GM23338 (cell line): ENCODE data around the gene LIPH. TPM values are rescaled to one million over a fixed set of nuclear protein-coding genes. Genes with fewer than 3 reads are reported as not detected.

Source experiments
- ATAC-seq: fragments of 200-7000 bp; cut with Tn5 transposase; 3 replicates; pipeline ENCODE4 v1.9.1; 2020
- DNase-seq: peaks from one replicate; pipeline ENCODE4 v3.0.0-alpha.2; 2015; ENCODE audit warnings: low spot score
- H2AFZ ChIP-seq: fragments of 200-600 bp; sonication (generic); 2 replicates; pipeline ENCODE4 v1.8.0; 2016; ENCODE audit warnings: antibody characterized with exemption, mild to moderate bottlenecking, moderate library complexity
- H3F3A ChIP-seq: fragments of 200-600 bp; sonication (generic); replicated peaks from 2 replicates; pipeline ENCODE4 v1.8.0; 2017; ENCODE audit warnings: antibody characterized with exemption, mixed run types, low read depth
- H3K27ac ChIP-seq: fragments of 200-600 bp; sonication (generic); 2 replicates; pipeline ENCODE4 v1.6.1; 2016; ENCODE audit warnings: low read depth
- H3K27me3 ChIP-seq: fragments of 200-600 bp; sonication (generic); 2 replicates; pipeline ENCODE4 v1.8.0; 2016; ENCODE audit warnings: mild to moderate bottlenecking, mixed run types, moderate library complexity; ENCODE audit not compliant: insufficient read depth
- H3K36me3 ChIP-seq: fragments of 200-600 bp; sonication (generic); 2 replicates; pipeline ENCODE4 v1.8.0; 2016; ENCODE audit warnings: mild to moderate bottlenecking; ENCODE audit not compliant: insufficient read depth
- H3K4me1 ChIP-seq: fragments of 200-600 bp; sonication (generic); 2 replicates; pipeline ENCODE4 v1.8.0; 2016; ENCODE audit warnings: mild to moderate bottlenecking, moderate library complexity; ENCODE audit not compliant: insufficient read depth
- H3K4me2 ChIP-seq: fragments of 200-600 bp; sonication (generic); 2 replicates; pipeline ENCODE4 v1.7.1; 2017; ENCODE audit warnings: mixed run types
- H3K4me3 ChIP-seq: fragments of 200-600 bp; sonication (generic); 2 replicates; pipeline ENCODE4 v1.6.1; 2016; ENCODE audit warnings: mixed run types
- H3K79me2 ChIP-seq: fragments of 200-600 bp; sonication (generic); replicated peaks from 2 replicates; pipeline ENCODE4 v1.8.0; 2017; ENCODE audit warnings: mild to moderate bottlenecking; ENCODE audit not compliant: insufficient read depth
- H3K9me2 ChIP-seq: fragments of 200-600 bp; sonication (generic); 2 replicates; pipeline ENCODE4 v1.8.0; 2017; ENCODE audit not compliant: insufficient read depth
- H4K20me1 ChIP-seq: fragments of 200-600 bp; sonication (generic); replicated peaks from 2 replicates; pipeline ENCODE4 v1.8.0; 2017; ENCODE audit warnings: mild to moderate bottlenecking; ENCODE audit not compliant: insufficient read depth
- H3K27ac Mint-ChIP-seq: 2 replicates; pipeline ENCODE4 v1.8.0; 2020; ENCODE audit warnings: inconsistent platforms, mild to moderate bottlenecking, moderate library complexity, mixed read lengths
- H3K27me3 Mint-ChIP-seq: 3 replicates; pipeline ENCODE4 v1.8.0; 2022; ENCODE audit warnings: low read depth, mild to moderate bottlenecking, moderate library complexity, mixed read lengths, inconsistent platforms; ENCODE audit not compliant: insufficient read depth, poor library complexity
- H3K36me3 Mint-ChIP-seq: 3 replicates; pipeline ENCODE4 v1.8.0; 2021; ENCODE audit warnings: low read depth, mild to moderate bottlenecking, inconsistent platforms, moderate library complexity, mixed read lengths
- H3K4me1 Mint-ChIP-seq: 3 replicates; pipeline ENCODE4 v1.8.0; 2020; ENCODE audit warnings: mild to moderate bottlenecking, inconsistent platforms, mixed read lengths
- H3K4me3 Mint-ChIP-seq: 3 replicates; pipeline ENCODE4 v1.8.0; 2021; ENCODE audit warnings: moderate library complexity, mild to moderate bottlenecking, inconsistent platforms, mixed read lengths
- H3K9me3 Mint-ChIP-seq: 3 replicates; pipeline ENCODE4 v1.8.0; 2020; ENCODE audit warnings: moderate library complexity, mild to moderate bottlenecking, inconsistent platforms, mixed read lengths
- CREB1 ChIP-seq: fragments of 250-450 bp; sonication (Bioruptor Pico); IDR thresholded peaks from 2 replicates; pipeline ENCODE4 v1.5.0; 2020; ENCODE audit warnings: low read depth, mild to moderate bottlenecking, moderate library complexity
- EZH2 ChIP-seq: fragments of 200-600 bp; sonication (generic); IDR thresholded peaks from one replicate; pipeline ENCODE4 v1.8.0; 2017; ENCODE audit warnings: antibody characterized with exemption, mild to moderate bottlenecking, low read depth; ENCODE audit not compliant: unreplicated experiment
- EZH2phosphoT487 ChIP-seq: fragments of 200-600 bp; sonication (generic); IDR thresholded peaks from one replicate; pipeline ENCODE4 v1.8.1; 2018; ENCODE audit warnings: antibody characterized with exemption; ENCODE audit not compliant: unreplicated experiment
- JUNB ChIP-seq: IDR thresholded peaks from one replicate; pipeline ENCODE4 v1.6.1; 2016; ENCODE audit warnings: antibody characterized with exemption; ENCODE audit not compliant: unreplicated experiment
- NANOG ChIP-seq: IDR thresholded peaks from 2 replicates; pipeline ENCODE4 v1.6.1; 2016; ENCODE audit warnings: antibody characterized with exemption, borderline replicate concordance
- POLR2AphosphoS5 ChIP-seq: IDR thresholded peaks from 2 replicates; pipeline ENCODE4 v1.6.1; 2016; ENCODE audit warnings: antibody characterized with exemption, low read depth
- STAT1 ChIP-seq: IDR thresholded peaks from one replicate; pipeline ENCODE4 v1.6.1; 2016; ENCODE audit warnings: antibody characterized with exemption; ENCODE audit not compliant: unreplicated experiment
- ZNF114 ChIP-seq: fragments of 250-450 bp; sonication (Bioruptor Pico); IDR thresholded peaks from 2 replicates; pipeline ENCODE4 v1.5.0; 2020; ENCODE audit warnings: mild to moderate bottlenecking, moderate library complexity
- ZNF331 ChIP-seq: fragments of 250-450 bp; sonication (Bioruptor Pico); IDR thresholded peaks from 2 replicates; pipeline ENCODE4 v1.5.0; 2020; ENCODE audit warnings: low read depth, mild to moderate bottlenecking, moderate library complexity
- polyA plus RNA-seq: library from polyadenylated mRNA; unstranded; fragments of >200 nt; fragmentation: Nextera tagmentation; extraction: Ambion mirVana; gene quantifications from 2 replicates; pipeline ENCODE4 v1.2.1, GENCODE V29; 2016
- total RNA-seq: library from RNA; depleted of rRNA; stranded (reverse); fragments of >200 nt; shearing (Covaris generic); gene quantifications from 2 replicates; pipeline ENCODE4 v1.2.3, GENCODE V29; 2014
- TF ChIP-seq, protein P1 (sequence below): IDR thresholded peaks from one replicate; pipeline ENCODE4 v1.6.1; 2018; ENCODE audit warnings: antibody characterized with exemption; ENCODE audit not compliant: unreplicated experiment
- TF ChIP-seq, protein P2 (sequence below): fragments of 250-450 bp; sonication (Bioruptor Pico); IDR thresholded peaks from 2 replicates; pipeline ENCODE4 v1.5.0; 2020; ENCODE audit warnings: mild to moderate bottlenecking, moderate library complexity
- TF ChIP-seq, protein P3 (sequence below), 2 experiments: fragments of 200-600 bp in 1 of 2; sonication (generic) in 1 of 2; conservative IDR thresholded peaks; 2 replicates each; pipeline versions ENCODE4 v1.5.1 to v1.6.1; 2016 to 2017; ENCODE audit warnings: antibody characterized with exemption in 2 of 2, low read depth in 2 of 2, mild to moderate bottlenecking in 2 of 2, moderate library complexity in 1 of 2
- TF ChIP-seq, protein P4 (sequence below): IDR thresholded peaks from 2 replicates; pipeline ENCODE4 v1.6.1; 2016; ENCODE audit warnings: antibody characterized with exemption

LIPH gene
- total and polyA plus RNA-seq, 2 experiments from 2014 or later = 0.03 to 0.16 TPM

DNA sequence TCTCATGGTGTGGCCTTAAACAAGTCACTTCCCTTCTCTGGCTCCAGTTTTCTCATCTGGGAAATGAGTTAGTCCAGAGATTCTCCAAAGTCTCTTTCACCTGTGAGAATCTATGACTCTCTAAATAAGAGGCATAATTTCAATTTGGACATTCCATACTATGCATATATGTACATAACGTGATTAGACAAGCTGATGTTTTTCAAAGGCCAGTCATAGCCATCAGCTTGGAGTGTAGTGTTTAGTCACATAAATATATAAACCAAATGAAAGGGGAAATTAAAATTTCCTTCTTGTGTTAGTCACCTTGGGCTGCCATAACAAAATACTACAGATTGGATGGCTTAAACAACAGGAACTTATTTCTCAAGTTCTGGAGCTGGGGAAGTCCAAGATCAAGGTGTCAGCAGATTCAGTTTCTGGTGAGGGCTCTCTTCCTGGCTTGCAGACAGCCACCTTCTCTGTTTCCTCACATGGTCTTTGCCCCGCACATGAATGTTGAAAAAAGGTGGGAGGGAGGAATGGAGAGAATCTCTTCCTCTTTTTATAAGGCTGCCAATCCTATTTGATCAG is 72.9 kb downstream of the LIPH start:
- Mint-ChIP-seq H3K27me3 (no peaks in the 10 kb centered on the region), H3K4me1 (peaks cover 3% of the 10 kb centered on the region; the same call in 1 of the 3 replicates), H3K9me3 (no peaks in the 10 kb centered on the region), H3K27ac (no peak overlapping the region), H3K4me3 (no peak overlapping the region), H3K36me3 (no peaks in the 10 kb centered on the region)
- H4K20me1 ChIP-seq = no peaks in the 10 kb centered on the region
- H3K4me2 ChIP-seq = no peak overlapping the region
- no peaks in the 10 kb centered on the region for H3K9me2 ChIP-seq
- H3K79me2 ChIP-seq = no peaks in the 10 kb centered on the region
- H3K27ac ChIP-seq = no peak overlapping the region
- no peaks in the 10 kb centered on the region for H3K27me3 ChIP-seq
- no peaks in the 10 kb centered on the region for H3K4me1 ChIP-seq
- no peaks in the 10 kb centered on the region for H3K36me3 ChIP-seq
- H2AFZ ChIP-seq = no peak overlapping the region
- DNase-seq (no peak), ATAC-seq (no peak)
- H3K4me3 ChIP-seq = no peak overlapping the region
- TF ChIP-seq STAT1 = no peak
- no peak for TF ChIP-seq ZNF114 (CRISPR knock-in tag)
- TF ChIP-seq JUNB = no peak
- no peak for TF ChIP-seq NANOG
- TF ChIP-seq, protein P1, sequence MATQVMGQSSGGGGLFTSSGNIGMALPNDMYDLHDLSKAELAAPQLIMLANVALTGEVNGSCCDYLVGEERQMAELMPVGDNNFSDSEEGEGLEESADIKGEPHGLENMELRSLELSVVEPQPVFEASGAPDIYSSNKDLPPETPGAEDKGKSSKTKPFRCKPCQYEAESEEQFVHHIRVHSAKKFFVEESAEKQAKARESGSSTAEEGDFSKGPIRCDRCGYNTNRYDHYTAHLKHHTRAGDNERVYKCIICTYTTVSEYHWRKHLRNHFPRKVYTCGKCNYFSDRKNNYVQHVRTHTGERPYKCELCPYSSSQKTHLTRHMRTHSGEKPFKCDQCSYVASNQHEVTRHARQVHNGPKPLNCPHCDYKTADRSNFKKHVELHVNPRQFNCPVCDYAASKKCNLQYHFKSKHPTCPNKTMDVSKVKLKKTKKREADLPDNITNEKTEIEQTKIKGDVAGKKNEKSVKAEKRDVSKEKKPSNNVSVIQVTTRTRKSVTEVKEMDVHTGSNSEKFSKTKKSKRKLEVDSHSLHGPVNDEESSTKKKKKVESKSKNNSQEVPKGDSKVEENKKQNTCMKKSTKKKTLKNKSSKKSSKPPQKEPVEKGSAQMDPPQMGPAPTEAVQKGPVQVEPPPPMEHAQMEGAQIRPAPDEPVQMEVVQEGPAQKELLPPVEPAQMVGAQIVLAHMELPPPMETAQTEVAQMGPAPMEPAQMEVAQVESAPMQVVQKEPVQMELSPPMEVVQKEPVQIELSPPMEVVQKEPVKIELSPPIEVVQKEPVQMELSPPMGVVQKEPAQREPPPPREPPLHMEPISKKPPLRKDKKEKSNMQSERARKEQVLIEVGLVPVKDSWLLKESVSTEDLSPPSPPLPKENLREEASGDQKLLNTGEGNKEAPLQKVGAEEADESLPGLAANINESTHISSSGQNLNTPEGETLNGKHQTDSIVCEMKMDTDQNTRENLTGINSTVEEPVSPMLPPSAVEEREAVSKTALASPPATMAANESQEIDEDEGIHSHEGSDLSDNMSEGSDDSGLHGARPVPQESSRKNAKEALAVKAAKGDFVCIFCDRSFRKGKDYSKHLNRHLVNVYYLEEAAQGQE = no peak
- no peak for TF ChIP-seq EZH2phosphoT487
- no peak for TF ChIP-seq POLR2AphosphoS5
- TF ChIP-seq CREB1 (CRISPR knock-in tag) = no peak
- TF ChIP-seq, protein P2, sequence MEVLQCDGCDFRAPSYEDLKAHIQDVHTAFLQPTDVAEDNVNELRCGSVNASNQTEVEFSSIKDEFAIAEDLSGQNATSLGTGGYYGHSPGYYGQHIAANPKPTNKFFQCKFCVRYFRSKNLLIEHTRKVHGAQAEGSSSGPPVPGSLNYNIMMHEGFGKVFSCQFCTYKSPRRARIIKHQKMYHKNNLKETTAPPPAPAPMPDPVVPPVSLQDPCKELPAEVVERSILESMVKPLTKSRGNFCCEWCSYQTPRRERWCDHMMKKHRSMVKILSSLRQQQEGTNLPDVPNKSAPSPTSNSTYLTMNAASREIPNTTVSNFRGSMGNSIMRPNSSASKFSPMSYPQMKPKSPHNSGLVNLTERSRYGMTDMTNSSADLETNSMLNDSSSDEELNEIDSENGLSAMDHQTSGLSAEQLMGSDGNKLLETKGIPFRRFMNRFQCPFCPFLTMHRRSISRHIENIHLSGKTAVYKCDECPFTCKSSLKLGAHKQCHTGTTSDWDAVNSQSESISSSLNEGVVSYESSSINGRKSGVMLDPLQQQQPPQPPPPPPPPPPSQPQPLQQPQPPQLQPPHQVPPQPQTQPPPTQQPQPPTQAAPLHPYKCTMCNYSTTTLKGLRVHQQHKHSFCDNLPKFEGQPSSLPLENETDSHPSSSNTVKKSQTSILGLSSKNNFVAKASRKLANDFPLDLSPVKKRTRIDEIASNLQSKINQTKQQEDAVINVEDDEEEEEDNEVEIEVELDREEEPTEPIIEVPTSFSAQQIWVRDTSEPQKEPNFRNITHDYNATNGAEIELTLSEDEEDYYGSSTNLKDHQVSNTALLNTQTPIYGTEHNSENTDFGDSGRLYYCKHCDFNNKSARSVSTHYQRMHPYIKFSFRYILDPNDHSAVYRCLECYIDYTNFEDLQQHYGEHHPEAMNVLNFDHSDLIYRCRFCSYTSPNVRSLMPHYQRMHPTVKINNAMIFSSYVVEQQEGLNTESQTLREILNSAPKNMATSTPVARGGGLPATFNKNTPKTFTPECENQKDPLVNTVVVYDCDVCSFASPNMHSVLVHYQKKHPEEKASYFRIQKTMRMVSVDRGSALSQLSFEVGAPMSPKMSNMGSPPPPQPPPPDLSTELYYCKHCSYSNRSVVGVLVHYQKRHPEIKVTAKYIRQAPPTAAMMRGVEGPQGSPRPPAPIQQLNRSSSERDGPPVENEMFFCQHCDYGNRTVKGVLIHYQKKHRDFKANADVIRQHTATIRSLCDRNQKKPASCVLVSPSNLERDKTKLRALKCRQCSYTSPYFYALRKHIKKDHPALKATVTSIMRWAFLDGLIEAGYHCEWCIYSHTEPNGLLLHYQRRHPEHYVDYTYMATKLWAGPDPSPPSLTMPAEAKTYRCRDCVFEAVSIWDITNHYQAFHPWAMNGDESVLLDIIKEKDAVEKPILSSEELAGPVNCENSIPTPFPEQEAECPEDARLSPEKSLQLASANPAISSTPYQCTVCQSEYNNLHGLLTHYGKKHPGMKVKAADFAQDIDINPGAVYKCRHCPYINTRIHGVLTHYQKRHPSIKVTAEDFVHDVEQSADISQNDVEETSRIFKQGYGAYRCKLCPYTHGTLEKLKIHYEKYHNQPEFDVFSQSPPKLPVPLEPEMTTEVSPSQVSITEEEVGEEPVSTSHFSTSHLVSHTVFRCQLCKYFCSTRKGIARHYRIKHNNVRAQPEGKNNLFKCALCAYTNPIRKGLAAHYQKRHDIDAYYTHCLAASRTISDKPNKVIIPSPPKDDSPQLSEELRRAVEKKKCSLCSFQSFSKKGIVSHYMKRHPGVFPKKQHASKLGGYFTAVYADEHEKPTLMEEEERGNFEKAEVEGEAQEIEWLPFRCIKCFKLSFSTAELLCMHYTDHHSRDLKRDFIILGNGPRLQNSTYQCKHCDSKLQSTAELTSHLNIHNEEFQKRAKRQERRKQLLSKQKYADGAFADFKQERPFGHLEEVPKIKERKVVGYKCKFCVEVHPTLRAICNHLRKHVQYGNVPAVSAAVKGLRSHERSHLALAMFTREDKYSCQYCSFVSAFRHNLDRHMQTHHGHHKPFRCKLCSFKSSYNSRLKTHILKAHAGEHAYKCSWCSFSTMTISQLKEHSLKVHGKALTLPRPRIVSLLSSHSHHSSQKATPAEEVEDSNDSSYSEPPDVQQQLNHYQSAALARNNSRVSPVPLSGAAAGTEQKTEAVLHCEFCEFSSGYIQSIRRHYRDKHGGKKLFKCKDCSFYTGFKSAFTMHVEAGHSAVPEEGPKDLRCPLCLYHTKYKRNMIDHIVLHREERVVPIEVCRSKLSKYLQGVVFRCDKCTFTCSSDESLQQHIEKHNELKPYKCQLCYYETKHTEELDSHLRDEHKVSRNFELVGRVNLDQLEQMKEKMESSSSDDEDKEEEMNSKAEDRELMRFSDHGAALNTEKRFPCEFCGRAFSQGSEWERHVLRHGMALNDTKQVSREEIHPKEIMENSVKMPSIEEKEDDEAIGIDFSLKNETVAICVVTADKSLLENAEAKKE (CRISPR knock-in tag) = no peak
- TF ChIP-seq, protein P3, sequence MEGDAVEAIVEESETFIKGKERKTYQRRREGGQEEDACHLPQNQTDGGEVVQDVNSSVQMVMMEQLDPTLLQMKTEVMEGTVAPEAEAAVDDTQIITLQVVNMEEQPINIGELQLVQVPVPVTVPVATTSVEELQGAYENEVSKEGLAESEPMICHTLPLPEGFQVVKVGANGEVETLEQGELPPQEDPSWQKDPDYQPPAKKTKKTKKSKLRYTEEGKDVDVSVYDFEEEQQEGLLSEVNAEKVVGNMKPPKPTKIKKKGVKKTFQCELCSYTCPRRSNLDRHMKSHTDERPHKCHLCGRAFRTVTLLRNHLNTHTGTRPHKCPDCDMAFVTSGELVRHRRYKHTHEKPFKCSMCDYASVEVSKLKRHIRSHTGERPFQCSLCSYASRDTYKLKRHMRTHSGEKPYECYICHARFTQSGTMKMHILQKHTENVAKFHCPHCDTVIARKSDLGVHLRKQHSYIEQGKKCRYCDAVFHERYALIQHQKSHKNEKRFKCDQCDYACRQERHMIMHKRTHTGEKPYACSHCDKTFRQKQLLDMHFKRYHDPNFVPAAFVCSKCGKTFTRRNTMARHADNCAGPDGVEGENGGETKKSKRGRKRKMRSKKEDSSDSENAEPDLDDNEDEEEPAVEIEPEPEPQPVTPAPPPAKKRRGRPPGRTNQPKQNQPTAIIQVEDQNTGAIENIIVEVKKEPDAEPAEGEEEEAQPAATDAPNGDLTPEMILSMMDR (conservative IDR thresholded peaks at IDR 0.05; ENCODE audit: low read depth in 2 of 2) = no peak
- TF ChIP-seq, protein P4, sequence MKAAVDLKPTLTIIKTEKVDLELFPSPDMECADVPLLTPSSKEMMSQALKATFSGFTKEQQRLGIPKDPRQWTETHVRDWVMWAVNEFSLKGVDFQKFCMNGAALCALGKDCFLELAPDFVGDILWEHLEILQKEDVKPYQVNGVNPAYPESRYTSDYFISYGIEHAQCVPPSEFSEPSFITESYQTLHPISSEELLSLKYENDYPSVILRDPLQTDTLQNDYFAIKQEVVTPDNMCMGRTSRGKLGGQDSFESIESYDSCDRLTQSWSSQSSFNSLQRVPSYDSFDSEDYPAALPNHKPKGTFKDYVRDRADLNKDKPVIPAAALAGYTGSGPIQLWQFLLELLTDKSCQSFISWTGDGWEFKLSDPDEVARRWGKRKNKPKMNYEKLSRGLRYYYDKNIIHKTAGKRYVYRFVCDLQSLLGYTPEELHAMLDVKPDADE = no peak
- TF ChIP-seq ZNF331 = no peak
- TF ChIP-seq EZH2 = no peak
- no peaks in the 10 kb centered on the region for H3F3A ChIP-seq
